PC-9 (cell line): ENCODE results near the gene SEBOX. TPM values are rescaled to one million over a fixed set of nuclear protein-coding genes. Genes with fewer than 3 reads are reported as not detected.

Experiments
- Bru-seq: library from RNA; stranded (reverse); fragments of 400-500 nt; gene quantifications from one replicate; lab custom pipeline; 2021; lab: Mats Ljungman, UMichigan
- BruChase-seq, 2 experiments: library from RNA; stranded (reverse); fragments of 400-500 nt; gene quantifications; one replicate each; lab custom pipeline; 2021; lab: Mats Ljungman, UMichigan
- BruUV-seq: library from RNA; stranded (reverse); fragments of 400-500 nt; replicated peaks from 2 replicates; lab custom pipeline; 2021; lab: Mats Ljungman, UMichigan
- CTCF ChIA-PET: fragments of 300-600 bp; sonication (Branson Sonifier 250); formaldehyde crosslinking; loops from one replicate; lab custom pipeline; 2022; ENCODE audit warnings: antibody characterized with exemption; lab: Charles Lee
- POLR2A ChIA-PET: fragments of 300-600 bp; sonication (Branson Sonifier 250); formaldehyde crosslinking; loops from one replicate; lab custom pipeline; 2022; ENCODE audit warnings: antibody characterized with exemption; ENCODE audit not compliant: unreplicated experiment; lab: Charles Lee
- DNase-seq, 2 experiments: peaks; one replicate each; pipeline versions ENCODE4 v3.0.0 to v3.0.0-alpha.2; 2015 to 2022; ENCODE audit warnings: mixed read lengths in 1 of 2
- H2AFZ ChIP-seq: fragments of 200-600 bp; sonication (generic); 2 replicates; pipeline ENCODE4 v1.8.1; 2017; ENCODE audit warnings: antibody characterized with exemption
- H3F3A ChIP-seq: fragments of 200-600 bp; sonication (generic); 2 replicates; pipeline ENCODE4 v1.8.1; 2017; ENCODE audit warnings: antibody characterized with exemption, mild to moderate bottlenecking, low read depth; ENCODE audit not compliant: insufficient read depth
- H3K27ac ChIP-seq: fragments of 200-600 bp; sonication (generic); 2 replicates; pipeline ENCODE4 v1.6.1; 2016; ENCODE audit warnings: mixed run types
- H3K27me3 ChIP-seq: fragments of 200-600 bp; sonication (generic); 2 replicates; pipeline ENCODE4 v1.6.1; 2016; ENCODE audit warnings: low read depth, mixed run types; ENCODE audit not compliant: insufficient read depth
- H3K36me3 ChIP-seq: fragments of 200-600 bp; sonication (generic); 2 replicates; pipeline ENCODE4 v1.6.1; 2016; ENCODE audit warnings: low read depth, mixed run types
- H3K4me1 ChIP-seq: fragments of 200-600 bp; sonication (generic); replicated peaks from 2 replicates; pipeline ENCODE4 v1.6.1; 2016; ENCODE audit warnings: mixed run types; ENCODE audit not compliant: insufficient read depth
- H3K4me2 ChIP-seq: fragments of 200-600 bp; sonication (generic); 2 replicates; pipeline ENCODE4 v1.6.1; 2017; ENCODE audit warnings: mixed run types
- H3K4me3 ChIP-seq: fragments of 200-600 bp; sonication (generic); 2 replicates; pipeline ENCODE4 v1.6.1; 2016; ENCODE audit warnings: mixed run types
- H3K79me2 ChIP-seq: fragments of 200-600 bp; sonication (generic); 2 replicates; pipeline ENCODE4 v1.6.1; 2017; ENCODE audit warnings: low read depth, mixed run types
- H3K9me2 ChIP-seq: fragments of 200-600 bp; sonication (generic); 2 replicates; pipeline ENCODE4 v1.8.1; 2017; ENCODE audit warnings: mild to moderate bottlenecking; ENCODE audit not compliant: insufficient read depth
- H3K9me3 ChIP-seq: fragments of 200-600 bp; sonication (generic); 2 replicates; pipeline ENCODE4 v1.8.1; 2016; ENCODE audit warnings: low read depth; ENCODE audit not compliant: insufficient read depth
- H4K20me1 ChIP-seq: fragments of 200-600 bp; sonication (generic); 2 replicates; pipeline ENCODE4 v1.8.1; 2017; ENCODE audit not compliant: insufficient read depth
- EZH2 ChIP-seq: fragments of 200-600 bp; sonication (generic); IDR thresholded peaks from 2 replicates; pipeline ENCODE4 v1.8.0; 2017; ENCODE audit warnings: antibody characterized with exemption, low read depth
- intact Hi-C: fragments of 100-400 bp; cut with micrococcal nuclease; formaldehyde crosslinking; loops from one replicate; pipeline ENCODE4 v1.10.0; 2022; ENCODE audit not compliant: unreplicated experiment
- long read RNA-seq: library from polyadenylated mRNA; stranded (forward); transcript quantifications from one replicate; pipeline ENCODE4 v2.0.0, GENCODE V29; 2022
- total RNA-seq: library from RNA; stranded (reverse); gene quantifications from 2 replicates; pipeline ENCODE4 v1.2.3, GENCODE V29; 2021
- TF ChIP-seq, protein P1 (sequence below): fragments of 200-600 bp; sonication (generic); conservative IDR thresholded peaks from 2 replicates; pipeline ENCODE4 v1.6.1; 2017; ENCODE audit warnings: mixed run types, antibody characterized with exemption, mild to moderate bottlenecking, moderate library complexity

The SEBOX gene, protein sequence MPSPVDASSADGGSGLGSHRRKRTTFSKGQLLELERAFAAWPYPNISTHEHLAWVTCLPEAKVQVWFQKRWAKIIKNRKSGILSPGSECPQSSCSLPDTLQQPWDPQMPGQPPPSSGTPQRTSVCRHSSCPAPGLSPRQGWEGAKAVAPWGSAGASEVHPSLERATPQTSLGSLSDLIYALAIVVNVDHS
- not detected in 2 replicates for total RNA-seq
- not detected for Bru-seq, nascent RNA
- not detected for BruChase-seq, experiment 1, labeled RNA remaining after a 2-hour chase
- not detected for BruChase-seq, experiment 2, labeled RNA remaining after a 6-hour chase
- long read RNA-seq = 0 reads

GRCh38 chr17:28364665-28365363 is at the start of gene SEBOX:
Gene SEBOX, minus strand, starts transcription at chr17:28365199. Its CDS starts 48 bp downstream, at chr17:28365151.
- Histone ChIP-seq H3K27ac (no peak within 1 kb of the TSS), H3K4me3 (no peak within 1 kb of the TSS), H3K79me2 (no peaks in the 10 kb centered on the region), H2AFZ (no peak within 1 kb of the TSS), H3K4me2 (no peak within 1 kb of the TSS), H3K9me2 (no peaks in the 10 kb centered on the region), H3K4me1 (peaks cover 3% of the 10 kb centered on the region), H3K27me3 (no peaks in the 10 kb centered on the region), H4K20me1 (no peaks in the 10 kb centered on the region; the same call in 1 of the 2 replicates), H3F3A (peaks cover 7% of the 10 kb centered on the region; the same call in 1 of the 2 replicates), H3K36me3 (peaks cover 13% of the 10 kb centered on the region), H3K9me3 (no peaks in the 10 kb centered on the region)
- TF ChIP-seq, protein P1, sequence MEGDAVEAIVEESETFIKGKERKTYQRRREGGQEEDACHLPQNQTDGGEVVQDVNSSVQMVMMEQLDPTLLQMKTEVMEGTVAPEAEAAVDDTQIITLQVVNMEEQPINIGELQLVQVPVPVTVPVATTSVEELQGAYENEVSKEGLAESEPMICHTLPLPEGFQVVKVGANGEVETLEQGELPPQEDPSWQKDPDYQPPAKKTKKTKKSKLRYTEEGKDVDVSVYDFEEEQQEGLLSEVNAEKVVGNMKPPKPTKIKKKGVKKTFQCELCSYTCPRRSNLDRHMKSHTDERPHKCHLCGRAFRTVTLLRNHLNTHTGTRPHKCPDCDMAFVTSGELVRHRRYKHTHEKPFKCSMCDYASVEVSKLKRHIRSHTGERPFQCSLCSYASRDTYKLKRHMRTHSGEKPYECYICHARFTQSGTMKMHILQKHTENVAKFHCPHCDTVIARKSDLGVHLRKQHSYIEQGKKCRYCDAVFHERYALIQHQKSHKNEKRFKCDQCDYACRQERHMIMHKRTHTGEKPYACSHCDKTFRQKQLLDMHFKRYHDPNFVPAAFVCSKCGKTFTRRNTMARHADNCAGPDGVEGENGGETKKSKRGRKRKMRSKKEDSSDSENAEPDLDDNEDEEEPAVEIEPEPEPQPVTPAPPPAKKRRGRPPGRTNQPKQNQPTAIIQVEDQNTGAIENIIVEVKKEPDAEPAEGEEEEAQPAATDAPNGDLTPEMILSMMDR = no peak
- no peak for TF ChIP-seq EZH2
- BruUV-seq = no TSS peak
- ChIA-PET CTCF (interaction anchor here (0.7 kb wide), 1 partner anchor 171 kb away, joined by 3 read pairs; no protein-coding TSS in a partner anchor), POLR2A (no interaction called here)
- intact Hi-C loops = no loop called here
- no peak for DNase-seq

DNA sequence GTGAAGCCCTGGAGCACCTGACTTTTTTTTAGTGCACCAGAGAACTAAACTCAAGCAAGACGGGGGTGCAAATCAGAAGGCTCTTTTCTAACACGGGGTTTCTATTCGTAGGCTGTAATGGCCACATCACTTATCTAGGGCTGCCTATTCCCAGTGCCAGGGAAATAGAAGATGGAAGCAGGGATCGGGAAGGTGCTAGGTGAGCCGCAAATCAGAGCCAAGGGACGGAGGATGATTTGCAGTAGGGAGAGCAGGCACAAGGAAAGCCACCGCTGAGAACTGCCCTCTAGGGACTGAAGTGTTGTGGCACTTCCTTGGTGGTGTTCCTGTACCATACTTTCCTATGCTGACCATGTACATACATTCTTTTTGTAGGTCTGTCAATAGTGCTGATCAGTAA is 48.8 kb upstream of the SEBOX start:
- Histone ChIP-seq H3K27ac (no peak overlapping the region), H3F3A (no peaks in the 10 kb centered on the region), H3K4me3 (no peak overlapping the region), H3K4me2 (no peak overlapping the region), H4K20me1 (no peaks in the 10 kb centered on the region), H3K79me2 (no peaks in the 10 kb centered on the region), H3K9me3 (no peaks in the 10 kb centered on the region), H3K36me3 (no peaks in the 10 kb centered on the region), H3K9me2 (no peaks in the 10 kb centered on the region), H3K27me3 (no peaks in the 10 kb centered on the region), H2AFZ (no peak overlapping the region), H3K4me1 (no peaks in the 10 kb centered on the region)
- POLR2A ChIA-PET = no interaction called here
- DNase-seq = no peak
- intact Hi-C loops = no loop called here
- CTCF ChIA-PET = no interaction called here
- no TSS peak for BruUV-seq
- no peak for TF ChIP-seq EZH2
- TF ChIP-seq, protein P1 = no peak

DNA sequence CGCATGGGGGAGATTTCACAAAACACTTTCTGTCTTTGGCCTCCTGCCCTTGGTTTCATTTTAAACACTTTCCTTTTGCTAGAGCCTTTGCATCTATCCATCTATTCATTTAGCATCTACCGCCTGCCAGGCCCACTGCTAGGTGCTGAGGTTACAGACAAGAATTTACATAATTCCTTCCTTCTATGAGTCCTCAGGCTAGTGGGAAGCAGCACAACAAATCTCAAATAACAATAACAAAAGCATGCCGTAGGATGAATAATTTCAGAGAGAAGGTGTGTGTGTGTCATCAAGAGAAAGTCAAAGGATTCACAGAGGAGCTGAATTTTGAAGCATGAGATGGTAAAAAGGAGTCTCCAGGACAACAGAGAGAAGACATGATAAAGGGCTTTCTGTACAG is 47.1 kb upstream of the SEBOX start:
- no peak for TF ChIP-seq EZH2
- TF ChIP-seq, protein P1 = no peak
- no peaks in the 10 kb centered on the region for H3F3A ChIP-seq
- H4K20me1 ChIP-seq = no peaks in the 10 kb centered on the region
- no peaks in the 10 kb centered on the region for H3K36me3 ChIP-seq
- no peaks in the 10 kb centered on the region for H3K79me2 ChIP-seq
- BruUV-seq = no TSS peak
- H3K27ac ChIP-seq = no peak overlapping the region
- H3K4me3 ChIP-seq = no peak overlapping the region
- intact Hi-C loops = no loop called here
- ChIA-PET POLR2A (no interaction called here), CTCF (no interaction called here)
- no peaks in the 10 kb centered on the region for H3K4me1 ChIP-seq
- no peak for DNase-seq
- no peaks in the 10 kb centered on the region for H3K9me2 ChIP-seq
- H3K4me2 ChIP-seq = no peak overlapping the region
- no peaks in the 10 kb centered on the region for H3K27me3 ChIP-seq
- H2AFZ ChIP-seq = no peak overlapping the region
- no peaks in the 10 kb centered on the region for H3K9me3 ChIP-seq
